Ovary (tissue), 9 donors: ENCODE measurements around the gene KMT2A. TPM values are rescaled to one million over a fixed set of nuclear protein-coding genes. Genes with fewer than 3 reads are reported as not detected.

Source experiments
- DNase-seq, 5 donors: peaks; one replicate each; pipeline ENCODE4 v3.0.0-alpha.2; 2019 to 2020
- H3K27ac ChIP-seq, 2 donors: fragments of 200-600 bp; one replicate each; pipeline versions ENCODE4 v1.5.1 to v1.8.0; 2019 to 2022
- H3K27me3 ChIP-seq: fragments of 200-600 bp; one replicate; pipeline ENCODE4 v1.8.0; 2022
- H3K36me3 ChIP-seq: fragments of 200-600 bp; sonication (generic); one replicate; pipeline ENCODE4 v1.5.1; 2019
- H3K4me1 ChIP-seq: one replicate; pipeline ENCODE4 v1.8.1; 2013; ENCODE audit warnings: mild to moderate bottlenecking, moderate library complexity; ENCODE audit not compliant: insufficient read depth
- H3K4me3 ChIP-seq: fragments of 200-600 bp; sonication (generic); one replicate; pipeline ENCODE4 v1.5.1; 2017
- H3K9me3 ChIP-seq, 2 donors: fragments of 200-600 bp in 1 of 2; sonication (generic) in 1 of 2; one replicate each; pipeline versions ENCODE4 v1.5.1 to v1.8.1; 2013 to 2019; ENCODE audit warnings: mild to moderate bottlenecking in 1 of 2, moderate library complexity in 1 of 2
- CTCF ChIP-seq, 3 donors: fragments of 450-650 bp in 2 of 3; fragments of 200-600 bp in 1 of 3; IDR thresholded peaks; one replicate each; pipeline versions ENCODE4 v1.5.1 to v1.8.0; 2016 to 2022; ENCODE audit warnings: antibody characterized with exemption in 3 of 3, mild to moderate bottlenecking in 1 of 3
- EP300 ChIP-seq: sonication (generic); formaldehyde crosslinking; IDR thresholded peaks from one replicate; pipeline ENCODE4 v1.6.1; 2017; ENCODE audit warnings: antibody characterized with exemption
- POLR2A ChIP-seq: fragments of 450-650 bp; IDR thresholded peaks from one replicate; pipeline ENCODE4 v1.6.1; 2017; ENCODE audit warnings: antibody characterized with exemption, mild to moderate bottlenecking, moderate library complexity
- WGBS, 3 donors: extraction: QIAGEN DNeasy Blood & Tissue Kit in 1 of 3; methylation state at CpG; one replicate each; pipeline versions ENCODE4 v1.1.5 to v1.1.7; 2013 to 2017; 5-methylcytosine and 5-hydroxymethylcytosine counted together
- intact Hi-C, 4 donors: fragments of 100-400 bp; cut with DNase I; formaldehyde crosslinking; loops; one replicate each; pipeline versions ENCODE4 v1.11.0 to v1.15.1; 2022 to 2023
- polyA plus RNA-seq, 2 donors: library from polyadenylated mRNA; stranded (reverse); fragments of 200-250 nt in 1 of 2; fragments of 350-450 nt in 1 of 2; fragmentation: Illumina TruSeq in 1 of 2; extraction: RNeasy Lipid Tissue Mini Kit (QIAGEN cat#74804) in 1 of 2; gene quantifications; one replicate each; pipeline ENCODE4 v1.2.3, GENCODE V29; 2013 to 2014
- total RNA-seq, 7 donors: library from RNA; depleted of rRNA in 2 of 7; stranded (reverse); fragments of >200 nt in 2 of 7; fragmentation: NEBNext Ultra II Directional in 3 of 7; extraction: Animal tissue kit (Norgen Biotek cat#: 25700) in 3 of 7; gene quantifications; one replicate each; pipeline versions ENCODE4 v1.1.0 to v1.2.4, GENCODE V29; 2016 to 2023
- donor health status: DM: no; HTN: no; CAD: no; lungs with moderate emphysema.
- donor health status: DM: no; HTN: no; CAD: no.
- donor health status: Bipolar disorder and iron deficiency.
- donor health status: DM: yes; HTN: yes; CAD: no.
- donor health status: DM: no; HTN: no; CAD: no.
- donor health status: DM: yes; HTN: yes; CAD: no.

Gene KMT2A
- total and polyA plus RNA-seq, 9 donors = 25.8 to 107 (median 74.7) TPM

- H3K36me3 ChIP-seq = no peaks in the 10 kb centered on the region
Observed at GRCh38 chr11:118410055-118410745, 26.1 kb upstream of the KMT2A start.

GRCh38 chr11:118411530-118411929 lies 24.8 kb upstream of the KMT2A start:
- no peak for TF ChIP-seq POLR2A
- TF ChIP-seq EP300 = no peak
- TF ChIP-seq CTCF (IDR thresholded peaks at IDR 0.05) = no peak
- WGBS, 3 donors = 89 to 94% (median 94%) methylated on average over 4 of the region's 4 CpGs
- Histone ChIP-seq H3K27me3 (no peaks in the 10 kb centered on the region), H3K4me3 (no peak overlapping the region), H3K4me1 (peaks cover 3% of the 10 kb centered on the region), H3K9me3 (no peaks in the 10 kb centered on the region), H3K36me3 (no peaks in the 10 kb centered on the region), H3K27ac (no peak overlapping the region)
- intact Hi-C loops = no loop called here
- DNase-seq = no peak

More at GRCh38 chr11:118410055-118410745, 26.1 kb upstream of the KMT2A start:
- 78 to 85% (median 79%) methylated on average over 7 of the region's 7 CpGs for WGBS, 3 donors
- Histone ChIP-seq H3K27me3 (no peaks in the 10 kb centered on the region), H3K4me3 (no peak overlapping the region), H3K4me1 (peaks cover 3% of the 10 kb centered on the region), H3K9me3 (no peaks in the 10 kb centered on the region), H3K27ac (no peak overlapping the region)
- no peak for TF ChIP-seq CTCF (IDR thresholded peaks at IDR 0.05)
- no peak for TF ChIP-seq EP300
- TF ChIP-seq POLR2A = no peak
- no peak for DNase-seq
- intact Hi-C loops = no loop called here

GRCh38 chr11:118412921-118413320 lies 23.4 kb upstream of the KMT2A start:
- no peak for TF ChIP-seq EP300
- no peak for TF ChIP-seq POLR2A
- TF ChIP-seq CTCF (IDR thresholded peaks at IDR 0.05) = no peak
- 67 to 76% (median 67%) methylated on average over 1 of the region's 1 CpG for WGBS, 3 donors
- H3K27me3 ChIP-seq = no peaks in the 10 kb centered on the region
- H3K4me1 ChIP-seq = no peaks in the 10 kb centered on the region
- no peak for DNase-seq
- H3K27ac ChIP-seq = no peak overlapping the region
- no peak overlapping the region for H3K4me3 ChIP-seq
- intact Hi-C loops = no loop called here
- H3K9me3 ChIP-seq = no peaks in the 10 kb centered on the region
- no peaks in the 10 kb centered on the region for H3K36me3 ChIP-seq

- WGBS, 3 donors = 54 to 64% (median 64%) methylated on average over 8 of the region's 8 CpGs
- no peak overlapping the region for H3K27ac ChIP-seq
- no peaks in the 10 kb centered on the region for H3K27me3 ChIP-seq
- no peaks in the 10 kb centered on the region for H3K36me3 ChIP-seq
- no peak overlapping the region for H3K4me3 ChIP-seq
- DNase-seq = no peak
- no peaks in the 10 kb centered on the region for H3K9me3 ChIP-seq
- intact Hi-C loops = no loop called here
- TF ChIP-seq POLR2A = no peak
- TF ChIP-seq EP300 = no peak
- no peak for TF ChIP-seq CTCF (IDR thresholded peaks at IDR 0.05)
- H3K4me1 ChIP-seq = no peaks in the 10 kb centered on the region
Observed at GRCh38 chr11:118415062-118415738, 21.1 kb upstream of the KMT2A start.
